ENCODE data around the gene NHEJ1. TPM values are rescaled to one million over a fixed set of nuclear protein-coding genes. Genes with fewer than 3 reads are reported as not detected.

NHEJ1 gene
- total and polyA plus RNA-seq, 2 donors (not counting 1 experiment from before 2014, with no cell fraction given), result 22.1 to 24.8 TPM

DNA sequence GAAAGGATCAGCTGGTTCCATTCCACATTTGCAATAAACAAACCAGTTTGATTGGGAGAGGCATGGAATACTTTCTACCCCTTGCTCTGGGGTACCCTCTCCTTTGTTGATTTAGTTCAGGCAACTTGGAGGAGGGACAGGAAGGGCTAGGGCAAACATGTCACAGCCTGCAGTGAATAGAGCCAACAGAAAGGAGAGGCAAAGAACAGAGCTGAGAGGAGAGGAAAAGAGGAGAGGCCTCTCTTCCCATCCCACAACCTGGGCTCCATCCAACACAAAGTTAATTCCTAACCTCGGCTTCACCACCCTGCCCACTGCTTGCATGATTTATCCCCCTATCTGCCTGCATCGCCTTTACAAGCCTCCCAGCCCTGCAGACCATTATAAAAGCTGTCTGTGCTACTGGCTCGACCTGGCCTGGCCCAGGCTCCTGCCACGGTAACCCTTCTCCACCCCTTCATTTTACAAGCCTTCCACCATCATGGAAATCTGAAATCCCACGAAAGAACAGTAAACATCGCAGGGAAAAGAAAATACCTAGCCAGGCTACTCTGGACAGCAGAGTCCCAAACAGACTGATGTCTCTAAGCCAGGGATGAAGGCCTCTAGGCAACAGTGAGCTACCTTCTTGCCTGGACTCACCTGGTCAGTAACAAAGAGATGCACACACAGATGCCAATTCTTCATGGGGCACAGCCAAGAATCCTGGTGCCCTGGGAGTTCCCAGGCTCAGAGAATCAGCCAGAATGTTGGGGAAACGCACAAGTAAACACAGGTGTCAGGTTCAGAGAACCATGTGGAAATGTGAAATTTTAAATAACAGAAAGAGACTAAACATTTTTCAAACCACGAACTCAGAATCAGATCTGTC, 43.6 kb downstream of the NHEJ1 start:
- no peaks in the 10 kb centered on the region for H3K4me1 ChIP-seq (ENCODE audit: control insufficient read depth, extremely low read depth, insufficient read depth, low read length)
- no peaks in the 10 kb centered on the region for H3K36me3 ChIP-seq (ENCODE audit: control insufficient read depth, insufficient read depth, low read length)
- no peaks in the 10 kb centered on the region for H3K27me3 ChIP-seq (ENCODE audit: control insufficient read depth, insufficient read depth, low read length)
- no peak overlapping the region for H3K4me2 ChIP-seq (ENCODE audit: extremely low read depth, insufficient read depth, low read length)
- H3K9me3 ChIP-seq (ENCODE audit: control insufficient read depth, insufficient read depth, low read depth, low read length), result no peaks in the 10 kb centered on the region
- H3K27ac ChIP-seq (ENCODE audit: insufficient read depth, low read length), result no peak overlapping the region
- H3K79me2 ChIP-seq (ENCODE audit: control insufficient read depth, insufficient read depth, low read length), result no peaks in the 10 kb centered on the region
- H3K9ac ChIP-seq (ENCODE audit: insufficient read depth, low read length), result no peak overlapping the region
- H4K20me1 ChIP-seq (ENCODE audit: control insufficient read depth, extremely low read depth, insufficient read depth, low read length), result no peaks in the 10 kb centered on the region
- no peak for DNase-seq (ENCODE audit: low read depth in 2 of 2)
- H3K4me3 ChIP-seq (replicated peaks in 1 of 4; ENCODE audit: control extremely low read depth in 1 of 4, insufficient read depth in 1 of 4, low read depth in 3 of 4, low read length in 4 of 4), result no peak overlapping the region
- TF ChIP-seq, protein P1, sequence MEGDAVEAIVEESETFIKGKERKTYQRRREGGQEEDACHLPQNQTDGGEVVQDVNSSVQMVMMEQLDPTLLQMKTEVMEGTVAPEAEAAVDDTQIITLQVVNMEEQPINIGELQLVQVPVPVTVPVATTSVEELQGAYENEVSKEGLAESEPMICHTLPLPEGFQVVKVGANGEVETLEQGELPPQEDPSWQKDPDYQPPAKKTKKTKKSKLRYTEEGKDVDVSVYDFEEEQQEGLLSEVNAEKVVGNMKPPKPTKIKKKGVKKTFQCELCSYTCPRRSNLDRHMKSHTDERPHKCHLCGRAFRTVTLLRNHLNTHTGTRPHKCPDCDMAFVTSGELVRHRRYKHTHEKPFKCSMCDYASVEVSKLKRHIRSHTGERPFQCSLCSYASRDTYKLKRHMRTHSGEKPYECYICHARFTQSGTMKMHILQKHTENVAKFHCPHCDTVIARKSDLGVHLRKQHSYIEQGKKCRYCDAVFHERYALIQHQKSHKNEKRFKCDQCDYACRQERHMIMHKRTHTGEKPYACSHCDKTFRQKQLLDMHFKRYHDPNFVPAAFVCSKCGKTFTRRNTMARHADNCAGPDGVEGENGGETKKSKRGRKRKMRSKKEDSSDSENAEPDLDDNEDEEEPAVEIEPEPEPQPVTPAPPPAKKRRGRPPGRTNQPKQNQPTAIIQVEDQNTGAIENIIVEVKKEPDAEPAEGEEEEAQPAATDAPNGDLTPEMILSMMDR (conservative IDR thresholded peaks at IDR 0.05 in 1 of 2, IDR thresholded peaks at IDR 0.05 in 1 of 2; ENCODE audit: low read depth in 1 of 2, low read length in 2 of 2), result no peak
- TF ChIP-seq EZH2 (IDR thresholded peaks at IDR 0.05; ENCODE audit: low read length, missing control alignments), result no peak
- H2AFZ ChIP-seq (ENCODE audit: low read length), result no peak overlapping the region

DNA sequence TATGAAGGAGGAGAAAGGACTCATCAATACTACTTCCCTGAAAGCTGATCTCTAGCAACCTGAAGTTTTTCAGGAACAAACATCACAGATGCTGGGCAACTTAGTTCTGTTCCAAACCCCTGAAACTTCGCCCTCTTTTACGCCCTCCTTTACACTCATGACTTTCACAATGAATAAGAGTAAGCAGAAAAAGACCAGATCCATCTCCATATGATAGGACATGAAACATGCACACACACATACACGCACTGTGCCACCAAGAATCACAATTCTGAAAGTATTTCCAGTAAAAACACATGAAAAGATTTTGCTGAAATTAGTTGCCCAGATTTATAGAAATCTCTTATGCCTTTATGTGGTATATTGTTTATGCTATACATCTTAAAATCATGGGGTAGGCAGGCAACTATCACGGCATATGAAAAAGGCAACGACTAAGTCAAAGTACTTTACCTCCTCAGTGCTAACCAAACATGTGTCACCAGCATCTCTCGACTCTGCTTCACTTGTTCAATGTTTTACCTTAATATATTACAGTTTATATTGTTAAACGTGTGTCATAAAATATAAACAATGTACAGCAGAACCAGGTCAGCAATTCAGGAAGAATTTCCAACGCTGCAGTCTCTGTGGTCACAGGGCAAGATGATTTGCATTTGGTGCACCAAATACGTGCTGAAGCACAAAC, 47.8 kb downstream of the NHEJ1 start:
- no peak overlapping the region for H3K27ac ChIP-seq (ENCODE audit: insufficient read depth, low read length)
- H3K4me2 ChIP-seq (ENCODE audit: extremely low read depth, insufficient read depth, low read length), result no peak overlapping the region
- no peak overlapping the region for H3K9ac ChIP-seq (ENCODE audit: insufficient read depth, low read length)
- H3K27me3 ChIP-seq (ENCODE audit: control insufficient read depth, insufficient read depth, low read length), result no peaks in the 10 kb centered on the region
- H3K4me3 ChIP-seq (replicated peaks in 1 of 4; ENCODE audit: control extremely low read depth in 1 of 4, insufficient read depth in 1 of 4, low read depth in 3 of 4, low read length in 4 of 4), result no peak overlapping the region
- no peak for DNase-seq (ENCODE audit: low read depth in 2 of 2)
- no peaks in the 10 kb centered on the region for H3K4me1 ChIP-seq (ENCODE audit: control insufficient read depth, extremely low read depth, insufficient read depth, low read length)
- TF ChIP-seq EZH2 (IDR thresholded peaks at IDR 0.05; ENCODE audit: low read length, missing control alignments), result no peak
- TF ChIP-seq, protein P1 (conservative IDR thresholded peaks at IDR 0.05 in 1 of 2, IDR thresholded peaks at IDR 0.05 in 1 of 2; ENCODE audit: low read depth in 1 of 2, low read length in 2 of 2), result no peak
- H4K20me1 ChIP-seq (ENCODE audit: control insufficient read depth, extremely low read depth, insufficient read depth, low read length), result no peaks in the 10 kb centered on the region
- no peaks in the 10 kb centered on the region for H3K9me3 ChIP-seq (ENCODE audit: control insufficient read depth, insufficient read depth, low read depth, low read length)
- H3K36me3 ChIP-seq (ENCODE audit: control insufficient read depth, insufficient read depth, low read length), result no peaks in the 10 kb centered on the region
- H2AFZ ChIP-seq (ENCODE audit: low read length), result no peak overlapping the region
- H3K79me2 ChIP-seq (ENCODE audit: control insufficient read depth, insufficient read depth, low read length), result no peaks in the 10 kb centered on the region

DNA sequence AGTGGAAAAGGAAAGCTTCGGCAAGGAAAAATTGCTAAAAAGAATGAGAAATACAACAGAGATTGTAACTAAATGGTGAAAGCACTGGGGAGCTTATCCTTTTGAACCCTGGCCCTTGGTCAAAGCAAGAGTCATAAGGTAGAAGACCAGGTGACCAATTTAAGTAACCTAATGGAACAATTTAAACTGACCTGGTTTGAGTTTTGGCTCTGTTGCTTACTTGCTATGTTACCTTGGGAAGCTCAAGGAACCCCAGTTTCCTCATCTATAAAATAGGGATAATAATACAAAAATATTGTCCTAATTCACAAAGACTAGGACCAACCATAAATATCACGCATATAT, 48.6 kb downstream of the NHEJ1 start:
- Histone ChIP-seq H3K79me2 (ENCODE audit: control insufficient read depth, insufficient read depth, low read length) (no peaks in the 10 kb centered on the region), H3K9ac (ENCODE audit: insufficient read depth, low read length) (no peak overlapping the region), H4K20me1 (ENCODE audit: control insufficient read depth, extremely low read depth, insufficient read depth, low read length) (no peaks in the 10 kb centered on the region), H3K27me3 (ENCODE audit: control insufficient read depth, insufficient read depth, low read length) (no peaks in the 10 kb centered on the region), H3K4me1 (ENCODE audit: control insufficient read depth, extremely low read depth, insufficient read depth, low read length) (no peaks in the 10 kb centered on the region), H3K4me2 (ENCODE audit: extremely low read depth, insufficient read depth, low read length) (no peak overlapping the region), H3K9me3 (ENCODE audit: control insufficient read depth, insufficient read depth, low read depth, low read length) (no peaks in the 10 kb centered on the region), H3K4me3 (replicated peaks in 1 of 4; ENCODE audit: control extremely low read depth in 1 of 4, insufficient read depth in 1 of 4, low read depth in 3 of 4, low read length in 4 of 4) (no peak overlapping the region), H2AFZ (ENCODE audit: low read length) (no peak overlapping the region), H3K36me3 (ENCODE audit: control insufficient read depth, insufficient read depth, low read length) (no peaks in the 10 kb centered on the region), H3K27ac (ENCODE audit: insufficient read depth, low read length) (no peak overlapping the region)
- no peak for DNase-seq (ENCODE audit: low read depth in 2 of 2)
- TF ChIP-seq EZH2 (IDR thresholded peaks at IDR 0.05; ENCODE audit: low read length, missing control alignments), result no peak
- TF ChIP-seq, protein P1 (conservative IDR thresholded peaks at IDR 0.05 in 1 of 2, IDR thresholded peaks at IDR 0.05 in 1 of 2; ENCODE audit: low read depth in 1 of 2, low read length in 2 of 2), result no peak

Data from fibroblast of lung (primary cell).